Frontal cortex (tissue), 3 donors: Measurements from ENCODE around the gene SORL1-AS1.

Experiments used
- DNase-seq, 2 donors: peaks; one replicate each; pipeline ENCODE4 v3.0.0; 2012; ENCODE audit warnings: low spot score in 2 of 2
- FAIRE-seq: peaks from 2 replicates; lab custom pipeline; 2012; peaks lifted over from hg19 to GRCh38; lab: Jason Lieb, UNC
- donor health status: control.
- donor health status: control.
- donor health status: control.

Gene SORL1-AS1

GRCh38 chr11:121435551-121436511, 16.9 kb downstream of the SORL1-AS1 start:
- FAIRE-seq (no peak), DNase-seq (no peak)

- no peak for FAIRE-seq
- no peak for DNase-seq
Measured at GRCh38 chr11:121435132-121435531, 17.6 kb downstream of the SORL1-AS1 start.

GRCh38 chr11:121431820-121432526, 20.8 kb downstream of the SORL1-AS1 start:
- DNase-seq, result no peak
- no peak for FAIRE-seq

- FAIRE-seq (no peak), DNase-seq (no peak)
Measured at GRCh38 chr11:121429556-121429955, 23.2 kb downstream of the SORL1-AS1 start.

- DNase-seq, result no peak
- FAIRE-seq, result no peak
Measured at GRCh38 chr11:121427400-121427744, 25.4 kb downstream of the SORL1-AS1 start.

- FAIRE-seq, result no peak
- DNase-seq, result peak; percentile 56 to 57
Measured at GRCh38 chr11:121426476-121427399, 26.0 kb downstream of the SORL1-AS1 start.

GRCh38 chr11:121425828-121426227, 26.9 kb downstream of the SORL1-AS1 start:
- no peak for FAIRE-seq
- no peak for DNase-seq

GRCh38 chr11:121422675-121423074, 30.1 kb downstream of the SORL1-AS1 start:
- DNase-seq, result no peak

GRCh38 chr11:121421149-121421901, 31.4 kb downstream of the SORL1-AS1 start:
- DNase-seq (no peak), FAIRE-seq (no peak)

More at GRCh38 chr11:121422675-121423074, 30.1 kb downstream of the SORL1-AS1 start:
- FAIRE-seq, result no peak

GRCh38 chr11:121420398-121420797, 32.4 kb downstream of the SORL1-AS1 start:
- FAIRE-seq (no peak), DNase-seq (no peak)

- FAIRE-seq, result no peak
Measured at GRCh38 chr11:121419836-121420235, 32.9 kb downstream of the SORL1-AS1 start.

GRCh38 chr11:121418625-121419114, 34.1 kb downstream of the SORL1-AS1 start:
- DNase-seq (no peak), FAIRE-seq (no peak)

More at GRCh38 chr11:121419836-121420235, 32.9 kb downstream of the SORL1-AS1 start:
- no peak for DNase-seq

GRCh38 chr11:121417607-121418006, 35.2 kb downstream of the SORL1-AS1 start:
- no peak for DNase-seq
- FAIRE-seq, result no peak

- FAIRE-seq, result no peak
Measured at GRCh38 chr11:121417055-121417551, 35.7 kb downstream of the SORL1-AS1 start.

GRCh38 chr11:121415856-121416255, 36.9 kb downstream of the SORL1-AS1 start:
- FAIRE-seq (no peak), DNase-seq (no peak)

More at GRCh38 chr11:121417055-121417551, 35.7 kb downstream of the SORL1-AS1 start:
- DNase-seq, result no peak

- FAIRE-seq (no peak), DNase-seq (no peak)
Measured at GRCh38 chr11:121414141-121414913, 38.4 kb downstream of the SORL1-AS1 start.

- DNase-seq (no peak), FAIRE-seq (no peak)
Measured at GRCh38 chr11:121412711-121413415, 39.9 kb downstream of the SORL1-AS1 start.
